H9 (cell line): ENCODE measurements around the gene NLGN3. TPM values are rescaled to one million over a fixed set of nuclear protein-coding genes. Genes with fewer than 3 reads are reported as not detected.

Source experiments
- DNase-seq: peaks from one replicate; pipeline ENCODE4 v3.0.0-alpha.2; 2017
- H2AFZ ChIP-seq: one replicate; pipeline ENCODE4 v1.6.1; 2013; ENCODE audit warnings: mild to moderate bottlenecking, low read length, control low read depth, moderate library complexity
- H2AK5ac ChIP-seq: 2 replicates; pipeline ENCODE4 v1.6.1; 2013; ENCODE audit warnings: low read length, control low read depth, mixed read lengths; ENCODE audit not compliant: insufficient read length
- H2BK120ac ChIP-seq: one replicate; pipeline ENCODE4 v1.6.1; 2013; ENCODE audit warnings: low read depth, mild to moderate bottlenecking, low read length, control low read depth, inconsistent platforms; ENCODE audit not compliant: poor library complexity, severe bottlenecking
- H2BK12ac ChIP-seq: 2 replicates; pipeline ENCODE4 v1.6.1; 2013; ENCODE audit warnings: low read length, control low read depth, mixed read lengths, low read depth; ENCODE audit not compliant: insufficient read length
- H2BK15ac ChIP-seq: 2 replicates; pipeline ENCODE4 v1.6.1; 2013; ENCODE audit warnings: low read depth, low read length, control low read depth
- H2BK20ac ChIP-seq: one replicate; pipeline ENCODE4 v1.6.1; 2013; ENCODE audit warnings: low read depth, mild to moderate bottlenecking, low read length, control low read depth, inconsistent platforms; ENCODE audit not compliant: poor library complexity, severe bottlenecking
- H2BK5ac ChIP-seq: 2 replicates; pipeline ENCODE4 v1.6.1; 2013; ENCODE audit warnings: low read length, control low read depth, mixed read lengths; ENCODE audit not compliant: insufficient read length
- H3K14ac ChIP-seq: 2 replicates; pipeline ENCODE4 v1.6.1; 2013; ENCODE audit warnings: low read length, control low read depth; ENCODE audit not compliant: insufficient read depth
- H3K18ac ChIP-seq: 2 replicates; pipeline ENCODE4 v1.6.1; 2013; ENCODE audit warnings: low read depth, mild to moderate bottlenecking, mixed read lengths, low read length, control low read depth; ENCODE audit not compliant: insufficient read length
- H3K23ac ChIP-seq: 2 replicates; pipeline ENCODE4 v1.6.1; 2013; ENCODE audit warnings: low read length, control low read depth, mixed read lengths, low read depth; ENCODE audit not compliant: insufficient read length
- H3K23me2 ChIP-seq: 2 replicates; pipeline ENCODE4 v1.6.1; 2013; ENCODE audit warnings: low read depth, mild to moderate bottlenecking, mixed read lengths, low read length, control low read depth; ENCODE audit not compliant: insufficient read length, poor library complexity, severe bottlenecking
- H3K27ac ChIP-seq: 2 replicates; pipeline ENCODE4 v1.5.1; 2013; ENCODE audit warnings: low read length, control low read depth, mixed read lengths, low read depth; ENCODE audit not compliant: insufficient read length
- H3K27me3 ChIP-seq: 2 replicates; pipeline ENCODE4 v1.6.1; 2013; ENCODE audit warnings: low read length, control low read depth, inconsistent platforms; ENCODE audit not compliant: insufficient read depth
- H3K4ac ChIP-seq: 2 replicates; pipeline ENCODE4 v1.6.1; 2013; ENCODE audit warnings: low read depth, mild to moderate bottlenecking, control low read depth, inconsistent platforms, low read length, moderate library complexity
- H3K4me1 ChIP-seq: 2 replicates; pipeline ENCODE4 v1.6.1; 2013; ENCODE audit warnings: low read length, control low read depth, inconsistent platforms; ENCODE audit not compliant: insufficient read depth
- H3K4me2 ChIP-seq: 2 replicates; pipeline ENCODE4 v1.6.1; 2013; ENCODE audit warnings: low read length, control low read depth, mixed read lengths; ENCODE audit not compliant: insufficient read length, insufficient read depth
- H3K56ac ChIP-seq: 2 replicates; pipeline ENCODE4 v1.6.1; 2013; ENCODE audit warnings: low read depth, mild to moderate bottlenecking, mixed read lengths, low read length, control low read depth; ENCODE audit not compliant: insufficient read length
- H3K79me1 ChIP-seq: 2 replicates; pipeline ENCODE4 v1.6.1; 2013; ENCODE audit warnings: low read depth, mild to moderate bottlenecking, moderate library complexity, low read length, control low read depth, inconsistent platforms; ENCODE audit not compliant: insufficient read depth, poor library complexity, severe bottlenecking
- H3K79me2 ChIP-seq: 2 replicates; pipeline ENCODE4 v1.6.1; 2013; ENCODE audit warnings: low read length, control low read depth, inconsistent platforms; ENCODE audit not compliant: insufficient read depth
- H3K9ac ChIP-seq: 2 replicates; pipeline ENCODE4 v1.6.1; 2013; ENCODE audit warnings: low read length, control low read depth, mixed read lengths; ENCODE audit not compliant: insufficient read length; ENCODE audit errors: extremely low read depth
- H3K9me3 ChIP-seq: one replicate; pipeline ENCODE4 v1.6.1; 2013; ENCODE audit warnings: low read depth, low read length, inconsistent platforms; ENCODE audit not compliant: control insufficient read depth
- H3T11ph ChIP-seq: one replicate; pipeline ENCODE4 v1.6.1; 2013; ENCODE audit warnings: mild to moderate bottlenecking, low read length, control low read depth, inconsistent platforms
- H4K20me1 ChIP-seq: one replicate; pipeline ENCODE4 v1.6.1; 2013; ENCODE audit not compliant: control insufficient read depth, insufficient read length, insufficient read depth
- H4K5ac ChIP-seq: 2 replicates; pipeline ENCODE4 v1.6.1; 2013; ENCODE audit warnings: low read depth, mild to moderate bottlenecking, mixed read lengths, low read length, control low read depth; ENCODE audit not compliant: insufficient read length
- H4K8ac ChIP-seq: replicated peaks from 2 replicates; pipeline ENCODE4 v1.6.1; 2013; ENCODE audit warnings: low read length, control low read depth, mixed read lengths, low read depth; ENCODE audit not compliant: insufficient read length
- H4K91ac ChIP-seq: 2 replicates; pipeline ENCODE4 v1.6.1; 2013; ENCODE audit warnings: low read depth, mild to moderate bottlenecking, moderate library complexity, mixed read lengths, low read length, control low read depth; ENCODE audit not compliant: insufficient read length
- H3K27ac Mint-ChIP-seq, 3 experiments: 2 replicates in 2 of 3; 3 replicates in 1 of 3; pipeline ENCODE4 v1.8.0; 2020 to 2021; ENCODE audit warnings: mixed read lengths in 3 of 3, mild to moderate bottlenecking in 1 of 3, moderate library complexity in 1 of 3
- H3K27me3 Mint-ChIP-seq: 2 replicates; pipeline ENCODE4 v1.8.0; 2021; ENCODE audit warnings: low read depth, mild to moderate bottlenecking, moderate library complexity, mixed read lengths
- H3K36me3 Mint-ChIP-seq, 3 experiments: 2 replicates in 2 of 3; 3 replicates in 1 of 3; pipeline ENCODE4 v1.8.0; 2020 to 2021; ENCODE audit warnings: low read depth in 3 of 3, mixed read lengths in 3 of 3; ENCODE audit not compliant: insufficient read depth in 1 of 3
- H3K4me1 Mint-ChIP-seq, 2 experiments: 2 replicates each; pipeline ENCODE4 v1.8.0; 2020; ENCODE audit warnings: mixed read lengths in 2 of 2
- H3K4me3 Mint-ChIP-seq, 2 experiments: 2 replicates in 1 of 2; 3 replicates in 1 of 2; pipeline ENCODE4 v1.8.0; 2020 to 2021; ENCODE audit warnings: mild to moderate bottlenecking in 2 of 2, mixed read lengths in 2 of 2, moderate library complexity in 1 of 2
- H3K9me3 Mint-ChIP-seq, 2 experiments: 2 replicates in 1 of 2; 3 replicates in 1 of 2; pipeline ENCODE4 v1.8.0; 2020; ENCODE audit warnings: mild to moderate bottlenecking in 2 of 2, mixed read lengths in 2 of 2, moderate library complexity in 1 of 2
- CTCF ChIP-seq: fragments of 200-600 bp; sonication (generic); conservative IDR thresholded peaks from 3 replicates; pipeline ENCODE4 v1.8.0; 2021; ENCODE audit warnings: antibody characterized with exemption, mild to moderate bottlenecking
- WGBS: extraction: QIAGEN DNeasy Blood & Tissue Kit; methylation state at CpG from one replicate; pipeline ENCODE4 v1.1.7; 2013; ENCODE audit warnings: missing lambda C conversion rate, low lambda C conversion rate, mixed read lengths; ENCODE audit not compliant: insufficient read length; ENCODE audit errors: extremely low coverage; 5-methylcytosine and 5-hydroxymethylcytosine counted together
- total RNA-seq: library from RNA; stranded (reverse); gene quantifications from 2 replicates; pipeline ENCODE4 v1.2.1, GENCODE V29; 2021

Gene NLGN3
- total RNA-seq, 1 experiment from 2014 or later = 3.6 TPM

- no peak within 1 kb of the TSS for H2BK15ac ChIP-seq
- H3K27ac ChIP-seq = no peak within 1 kb of the TSS
- H3K23me2 ChIP-seq = no peaks in the 10 kb centered on the region
- H2BK12ac ChIP-seq = no peak within 1 kb of the TSS
- H3K9me3 ChIP-seq = peaks cover 12% of the 10 kb centered on the region
- no peak within 1 kb of the TSS for H3T11ph ChIP-seq
- H4K5ac ChIP-seq = no peak within 1 kb of the TSS
- H2BK120ac ChIP-seq = no peak within 1 kb of the TSS
- no peaks in the 10 kb centered on the region for H4K20me1 ChIP-seq
- H3K27me3 ChIP-seq = no peaks in the 10 kb centered on the region
- H3K4me1 ChIP-seq = peaks cover 5% of the 10 kb centered on the region; the same call in 1 of the 2 replicates
- H3K27me3 Mint-ChIP-seq = peaks cover 53% of the 10 kb centered on the region
- DNase-seq = no peak
- no peaks in the 10 kb centered on the region for H3K79me1 ChIP-seq
- H3K4ac ChIP-seq = no peak within 1 kb of the TSS
- no peak within 1 kb of the TSS for H3K23ac ChIP-seq
- H3K9me3 Mint-ChIP-seq = peaks cover 78 to 85% of the 10 kb centered on the region in 2 experiments
- no peaks in the 10 kb centered on the region for H3K79me2 ChIP-seq
- no peak within 1 kb of the TSS for H3K9ac ChIP-seq
- H3K36me3 Mint-ChIP-seq = peaks cover 2 to 11% (median 8%) of the 10 kb centered on the region in 3 experiments; a peak in 5 of 7 replicates
- H3K4me3 Mint-ChIP-seq = no peak within 1 kb of the TSS; a peak in 1 of 5 replicates
- no peak within 1 kb of the TSS for H4K8ac ChIP-seq
- no peak within 1 kb of the TSS for H3K18ac ChIP-seq
- no CpG with 5 or more reads among the region's 1 CpG for WGBS
- no peak within 1 kb of the TSS; a peak in 1 of 7 replicates for H3K27ac Mint-ChIP-seq
- H2BK20ac ChIP-seq = no peak within 1 kb of the TSS
- no peak within 1 kb of the TSS for H3K56ac ChIP-seq
- no peak within 1 kb of the TSS for H4K91ac ChIP-seq
- H3K4me1 Mint-ChIP-seq = peaks cover 25 to 43% of the 10 kb centered on the region in 2 experiments
- no peak for TF ChIP-seq CTCF
- H2BK5ac ChIP-seq = no peak within 1 kb of the TSS
- H2AFZ ChIP-seq = no peak within 1 kb of the TSS
- H2AK5ac ChIP-seq = no peak within 1 kb of the TSS
- H3K14ac ChIP-seq = no peak within 1 kb of the TSS
- H3K4me2 ChIP-seq = no peak within 1 kb of the TSS
Measured at GRCh38 chrX:71106427-71106826, 38.2 kb upstream of the NLGN3 start, which contains the start of gene CXorf65. Gene CXorf65 (minus strand): TSS chrX:71106740. CDS start chrX:71106556, 184 bp downstream.
